Vagina (tissue), 2 donors: ENCODE measurements around the gene CDKL1.

Experiments used
- POLR2A ChIP-seq, 2 donors: fragments of 450-650 bp; IDR thresholded peaks; one replicate each; pipeline ENCODE4 v1.6.1; 2017; ENCODE audit warnings: antibody characterized with exemption in 2 of 2, mild to moderate bottlenecking in 2 of 2, moderate library complexity in 2 of 2
- POLR2AphosphoS5 ChIP-seq, 2 donors: sonication (generic); formaldehyde crosslinking; IDR thresholded peaks; one replicate each; pipeline ENCODE4 v1.9.0; 2017; ENCODE audit warnings: antibody characterized with exemption in 2 of 2, mild to moderate bottlenecking in 2 of 2, low read depth in 1 of 2; ENCODE audit not compliant: insufficient read depth in 1 of 2
- TF ChIP-seq, protein P1 (sequence below), 3 experiments: fragments of 450-650 bp in 2 of 3; fragments of 200-600 bp in 1 of 3; sonication (generic) in 1 of 3; IDR thresholded peaks; one replicate each; pipeline ENCODE4 v1.5.1; 2017 to 2019; ENCODE audit warnings: antibody characterized with exemption in 3 of 3, mild to moderate bottlenecking in 2 of 3, moderate library complexity in 2 of 3

GRCh38 chr14:50285861-50286260 is 110.8 kb downstream of the CDKL1 start:
- TF ChIP-seq, protein P1, sequence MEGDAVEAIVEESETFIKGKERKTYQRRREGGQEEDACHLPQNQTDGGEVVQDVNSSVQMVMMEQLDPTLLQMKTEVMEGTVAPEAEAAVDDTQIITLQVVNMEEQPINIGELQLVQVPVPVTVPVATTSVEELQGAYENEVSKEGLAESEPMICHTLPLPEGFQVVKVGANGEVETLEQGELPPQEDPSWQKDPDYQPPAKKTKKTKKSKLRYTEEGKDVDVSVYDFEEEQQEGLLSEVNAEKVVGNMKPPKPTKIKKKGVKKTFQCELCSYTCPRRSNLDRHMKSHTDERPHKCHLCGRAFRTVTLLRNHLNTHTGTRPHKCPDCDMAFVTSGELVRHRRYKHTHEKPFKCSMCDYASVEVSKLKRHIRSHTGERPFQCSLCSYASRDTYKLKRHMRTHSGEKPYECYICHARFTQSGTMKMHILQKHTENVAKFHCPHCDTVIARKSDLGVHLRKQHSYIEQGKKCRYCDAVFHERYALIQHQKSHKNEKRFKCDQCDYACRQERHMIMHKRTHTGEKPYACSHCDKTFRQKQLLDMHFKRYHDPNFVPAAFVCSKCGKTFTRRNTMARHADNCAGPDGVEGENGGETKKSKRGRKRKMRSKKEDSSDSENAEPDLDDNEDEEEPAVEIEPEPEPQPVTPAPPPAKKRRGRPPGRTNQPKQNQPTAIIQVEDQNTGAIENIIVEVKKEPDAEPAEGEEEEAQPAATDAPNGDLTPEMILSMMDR (IDR thresholded peaks at IDR 0.05) = no peak
- TF ChIP-seq POLR2A (IDR thresholded peaks at IDR 0.05) = no peak
- TF ChIP-seq POLR2AphosphoS5 (IDR thresholded peaks at IDR 0.05; ENCODE audit: insufficient read depth in 1 of 2, low read depth in 1 of 2) = no peak
